Hematopoietic multipotent progenitor cell treated with erythropoietin and hydrocortisone succinate and interleukin-3 and kit ligand, for 4 days (in vitro differentiated cells): ENCODE measurements around the gene FBXL7.

Experiments used
- DNase-seq: peaks from one replicate; pipeline ENCODE4 v3.0.0-alpha.2; 2015

FBXL7 gene

GRCh38 chr5:15547261-15547839, 47.4 kb downstream of the FBXL7 start:
- no peak for DNase-seq

GRCh38 chr5:15549961-15550360, 50.0 kb downstream of the FBXL7 start:
- DNase-seq: no peak

GRCh38 chr5:15550502-15551112, 50.6 kb downstream of the FBXL7 start:
- DNase-seq: no peak

GRCh38 chr5:15551113-15551504, 51.1 kb downstream of the FBXL7 start:
- DNase-seq: no peak

- DNase-seq: no peak
Observed at GRCh38 chr5:15554542-15554941, 54.6 kb downstream of the FBXL7 start.

GRCh38 chr5:15555176-15555575, 55.2 kb downstream of the FBXL7 start:
- no peak for DNase-seq

GRCh38 chr5:15558240-15558639, 58.3 kb downstream of the FBXL7 start:
- no peak for DNase-seq

- DNase-seq: no peak
Observed at GRCh38 chr5:15558681-15559080, 58.7 kb downstream of the FBXL7 start.

GRCh38 chr5:15560421-15560820, 60.4 kb downstream of the FBXL7 start:
- DNase-seq: no peak

- no peak for DNase-seq
Observed at GRCh38 chr5:15564523-15564922, 64.5 kb downstream of the FBXL7 start.

- DNase-seq: no peak
Observed at GRCh38 chr5:15564957-15565356, 65.0 kb downstream of the FBXL7 start.

GRCh38 chr5:15566306-15566705, 66.3 kb downstream of the FBXL7 start:
- DNase-seq: no peak

GRCh38 chr5:15566789-15567188, 66.8 kb downstream of the FBXL7 start:
- DNase-seq: no peak

- no peak for DNase-seq
Observed at GRCh38 chr5:15570491-15570890, 70.5 kb downstream of the FBXL7 start.

- DNase-seq: no peak
Observed at GRCh38 chr5:15571081-15571480, 71.1 kb downstream of the FBXL7 start.

GRCh38 chr5:15571618-15572017, 71.6 kb downstream of the FBXL7 start:
- no peak for DNase-seq

GRCh38 chr5:15573590-15573989, 73.6 kb downstream of the FBXL7 start:
- DNase-seq: no peak

GRCh38 chr5:15574128-15574527, 74.1 kb downstream of the FBXL7 start:
- no peak for DNase-seq

- no peak for DNase-seq
Observed at GRCh38 chr5:15574806-15575325, 74.9 kb downstream of the FBXL7 start.

GRCh38 chr5:15575666-15576065, 75.7 kb downstream of the FBXL7 start:
- no peak for DNase-seq

- no peak for DNase-seq
Observed at GRCh38 chr5:15577132-15577531, 77.2 kb downstream of the FBXL7 start.

GRCh38 chr5:15577831-15578230, 77.9 kb downstream of the FBXL7 start:
- no peak for DNase-seq

- DNase-seq: no peak
Observed at GRCh38 chr5:15579193-15579990, 79.4 kb downstream of the FBXL7 start.

- DNase-seq: no peak
Observed at GRCh38 chr5:15584528-15584927, 84.5 kb downstream of the FBXL7 start.
